Measurements from ENCODE around the gene PARP16. TPM values are rescaled to one million over a fixed set of nuclear protein-coding genes. Genes with fewer than 3 reads are reported as not detected.

Gene PARP16
- total and polyA plus RNA-seq, 7 experiments from 2014 or later: 10.9 to 45.7 (median 19.4) TPM

DNA sequence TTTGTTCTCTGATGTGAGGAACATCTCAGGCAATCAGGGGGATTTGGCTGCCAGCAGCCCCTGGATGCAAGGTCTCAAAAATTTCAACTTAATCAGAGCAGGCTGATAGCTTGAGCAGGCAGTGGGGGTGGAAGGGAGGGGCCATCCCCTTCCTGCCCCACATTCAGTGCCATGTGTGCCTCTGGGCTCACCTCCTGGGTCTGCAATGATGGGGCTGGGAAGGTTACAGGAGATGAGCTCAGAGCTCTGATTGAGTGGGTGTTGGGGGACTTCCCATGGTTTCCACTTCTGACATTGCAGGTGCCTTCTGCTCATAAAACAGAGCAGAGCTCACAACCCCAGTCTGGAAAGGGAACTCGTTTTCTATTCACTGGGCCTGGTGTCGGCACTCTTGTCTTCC lies 37.0 kb downstream of the PARP16 start:
- ATAC-seq: peak; percentile 59
- peak in 5 of 9 donors; percentile 2 to 69 (median 13) for DNase-seq
- peak overlapping the region in 2 of 9 donors; percentile 31 to 51 for H3K27ac Mint-ChIP-seq

GRCh38 chr15:65248511-65249255 lies 38.0 kb downstream of the PARP16 start:
- Histone ChIP-seq H3K36me3 (ENCODE audit: control insufficient read depth in 2 of 3, insufficient read depth in 3 of 3, low read length in 3 of 3) (peaks cover 0 to 20% (median 0%) of the 10 kb centered on the region in 3 experiments), H3K9me3 (ENCODE audit: control insufficient read depth in 2 of 3, low read length in 3 of 3) (no peaks in the 10 kb centered on the region), H3K27me3 (ENCODE audit: control insufficient read depth in 2 of 2, insufficient read depth in 2 of 2, low read length in 2 of 2) (no peaks in the 10 kb centered on the region), H3K4me3 (ENCODE audit: low read length) (no peak overlapping the region), H3K27ac (ENCODE audit: low read depth, low read length) (no peak overlapping the region), H3K4me1 (ENCODE audit: control insufficient read depth in 2 of 2, insufficient read depth in 2 of 2, low read length in 2 of 2) (no peaks in the 10 kb centered on the region)
- no peak for DNase-seq
- H3K4me3 Mint-ChIP-seq: no peak overlapping the region
- H3K9me3 Mint-ChIP-seq: no peaks in the 10 kb centered on the region
- ATAC-seq: no peak
- H3K27me3 Mint-ChIP-seq: no peaks in the 10 kb centered on the region
- POLR2A ChIA-PET: no interaction called here
- peaks cover 2 to 43% (median 16%) of the 10 kb centered on the region in 5 donors for H3K36me3 Mint-ChIP-seq
- intact Hi-C loops (cut with micrococcal nuclease): no loop called here
- peaks cover 0 to 10% (median 5%) of the 10 kb centered on the region in 7 donors for H3K4me1 Mint-ChIP-seq
- peak overlapping the region in 2 of 9 donors; percentile 20 to 31 for H3K27ac Mint-ChIP-seq
- CTCF ChIA-PET: no interaction called here

More for the DNA sequence above, 37.0 kb downstream of the PARP16 start:
- H3K4me3 Mint-ChIP-seq: no peak overlapping the region
- intact Hi-C loops (cut with micrococcal nuclease): no loop called here
- Histone ChIP-seq H3K27me3 (ENCODE audit: control insufficient read depth in 2 of 2, insufficient read depth in 2 of 2, low read length in 2 of 2) (no peaks in the 10 kb centered on the region), H3K9me3 (ENCODE audit: control insufficient read depth in 2 of 3, low read length in 3 of 3) (no peaks in the 10 kb centered on the region), H3K4me3 (ENCODE audit: low read length) (no peak overlapping the region), H3K4me1 (ENCODE audit: control insufficient read depth in 2 of 2, insufficient read depth in 2 of 2, low read length in 2 of 2) (no peaks in the 10 kb centered on the region), H3K36me3 (ENCODE audit: control insufficient read depth in 2 of 3, insufficient read depth in 3 of 3, low read length in 3 of 3) (peaks cover 0 to 28% (median 0%) of the 10 kb centered on the region in 3 experiments), H3K27ac (ENCODE audit: low read depth, low read length) (no peak overlapping the region)
- H3K4me1 Mint-ChIP-seq: peaks cover 0 to 10% (median 5%) of the 10 kb centered on the region in 7 donors
- no peaks in the 10 kb centered on the region for H3K9me3 Mint-ChIP-seq
- CTCF ChIA-PET: interaction anchor here (0.6 kb wide), 2 partner anchors 9 to 340 kb away, joined by 3 to 4 read pairs; no protein-coding TSS in a partner anchor
- POLR2A ChIA-PET: no interaction called here
- peaks cover 2 to 39% (median 11%) of the 10 kb centered on the region in 5 donors for H3K36me3 Mint-ChIP-seq
- H3K27me3 Mint-ChIP-seq: no peaks in the 10 kb centered on the region

- ATAC-seq (no peak), DNase-seq (no peak)
- H3K27me3 Mint-ChIP-seq: no peaks in the 10 kb centered on the region
- H3K27ac Mint-ChIP-seq: no peak overlapping the region
- Histone ChIP-seq H3K27me3 (ENCODE audit: control insufficient read depth in 2 of 2, insufficient read depth in 2 of 2, low read length in 2 of 2) (no peaks in the 10 kb centered on the region), H3K4me3 (ENCODE audit: low read length) (no peak overlapping the region), H3K4me1 (ENCODE audit: control insufficient read depth in 2 of 2, insufficient read depth in 2 of 2, low read length in 2 of 2) (no peaks in the 10 kb centered on the region), H3K36me3 (ENCODE audit: control insufficient read depth in 2 of 3, insufficient read depth in 3 of 3, low read length in 3 of 3) (peaks cover 0 to 20% (median 0%) of the 10 kb centered on the region in 3 experiments), H3K27ac (ENCODE audit: low read depth, low read length) (no peak overlapping the region), H3K9me3 (ENCODE audit: control insufficient read depth in 2 of 3, low read length in 3 of 3) (no peaks in the 10 kb centered on the region)
- POLR2A ChIA-PET: interaction anchor here (0.6 kb wide), 2 partner anchors 27 to 1607 kb away, joined by 3 to 4 read pairs; no protein-coding TSS in a partner anchor
- peaks cover 0 to 10% (median 5%) of the 10 kb centered on the region in 7 donors for H3K4me1 Mint-ChIP-seq
- peaks cover 0 to 39% (median 12%) of the 10 kb centered on the region in 5 donors for H3K36me3 Mint-ChIP-seq
- CTCF ChIA-PET: no interaction called here
- intact Hi-C loops (cut with micrococcal nuclease): no loop called here
- no peak overlapping the region for H3K4me3 Mint-ChIP-seq
- H3K9me3 Mint-ChIP-seq: no peaks in the 10 kb centered on the region
Observed at GRCh38 chr15:65246939-65247338, 39.7 kb downstream of the PARP16 start.

DNA sequence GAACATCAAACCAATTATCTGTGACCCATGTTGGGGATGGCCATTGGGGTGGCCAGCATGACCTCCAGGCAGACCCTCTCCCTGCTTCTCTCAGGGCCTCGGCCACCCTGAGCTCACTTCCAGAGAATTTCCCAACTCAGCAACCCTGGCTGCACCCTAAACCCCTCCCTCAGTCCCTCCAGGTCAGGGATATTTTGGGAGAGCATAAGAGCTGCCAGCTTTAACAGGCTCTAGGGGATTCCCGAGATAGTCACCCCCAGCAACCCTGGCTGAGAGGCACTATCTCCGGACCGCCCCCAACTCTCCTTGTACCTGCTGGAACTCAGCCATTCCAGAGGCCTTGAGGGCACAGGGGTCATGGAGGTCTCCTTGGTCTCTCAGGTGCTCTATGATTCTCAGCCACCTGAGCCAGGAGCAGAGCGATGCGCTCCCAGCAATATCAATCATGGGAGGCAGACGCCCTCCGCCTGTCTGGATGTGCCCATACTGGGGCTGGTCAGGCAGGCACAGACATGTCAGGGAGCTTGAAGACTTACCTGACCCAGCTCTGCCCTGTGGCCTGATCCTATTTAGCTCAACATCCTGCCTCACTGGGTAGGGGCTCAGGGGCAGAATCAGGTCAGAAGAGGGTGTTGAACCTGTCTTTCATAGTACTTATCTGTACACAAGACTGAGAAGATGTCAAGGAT lies 40.5 kb downstream of the PARP16 start:
- POLR2A ChIA-PET: interaction anchor here (0.6 kb wide), 2 partner anchors 73 to 1607 kb away, joined by 3 read pairs; no protein-coding TSS in a partner anchor
- Mint-ChIP-seq H3K36me3 (peaks cover 0 to 39% (median 12%) of the 10 kb centered on the region in 5 donors), H3K27me3 (no peaks in the 10 kb centered on the region), H3K27ac (no peak overlapping the region), H3K4me1 (peaks cover 0 to 9% (median 5%) of the 10 kb centered on the region in 7 donors), H3K4me3 (no peak overlapping the region), H3K9me3 (no peaks in the 10 kb centered on the region)
- H3K27me3 ChIP-seq (ENCODE audit: control insufficient read depth in 2 of 2, insufficient read depth in 2 of 2, low read length in 2 of 2): no peaks in the 10 kb centered on the region
- CTCF ChIA-PET: no interaction called here
- intact Hi-C loops (cut with micrococcal nuclease): no loop called here
- H3K36me3 ChIP-seq (ENCODE audit: control insufficient read depth in 2 of 3, insufficient read depth in 3 of 3, low read length in 3 of 3): peaks cover 0 to 20% (median 0%) of the 10 kb centered on the region in 3 experiments
- ATAC-seq (no peak), DNase-seq (no peak)
- no peak overlapping the region for H3K27ac ChIP-seq (ENCODE audit: low read depth, low read length)
- no peaks in the 10 kb centered on the region for H3K4me1 ChIP-seq (ENCODE audit: control insufficient read depth in 2 of 2, insufficient read depth in 2 of 2, low read length in 2 of 2)
- no peaks in the 10 kb centered on the region for H3K9me3 ChIP-seq (ENCODE audit: control insufficient read depth in 2 of 3, low read length in 3 of 3)
- H3K4me3 ChIP-seq (ENCODE audit: low read length): no peak overlapping the region

DNA sequence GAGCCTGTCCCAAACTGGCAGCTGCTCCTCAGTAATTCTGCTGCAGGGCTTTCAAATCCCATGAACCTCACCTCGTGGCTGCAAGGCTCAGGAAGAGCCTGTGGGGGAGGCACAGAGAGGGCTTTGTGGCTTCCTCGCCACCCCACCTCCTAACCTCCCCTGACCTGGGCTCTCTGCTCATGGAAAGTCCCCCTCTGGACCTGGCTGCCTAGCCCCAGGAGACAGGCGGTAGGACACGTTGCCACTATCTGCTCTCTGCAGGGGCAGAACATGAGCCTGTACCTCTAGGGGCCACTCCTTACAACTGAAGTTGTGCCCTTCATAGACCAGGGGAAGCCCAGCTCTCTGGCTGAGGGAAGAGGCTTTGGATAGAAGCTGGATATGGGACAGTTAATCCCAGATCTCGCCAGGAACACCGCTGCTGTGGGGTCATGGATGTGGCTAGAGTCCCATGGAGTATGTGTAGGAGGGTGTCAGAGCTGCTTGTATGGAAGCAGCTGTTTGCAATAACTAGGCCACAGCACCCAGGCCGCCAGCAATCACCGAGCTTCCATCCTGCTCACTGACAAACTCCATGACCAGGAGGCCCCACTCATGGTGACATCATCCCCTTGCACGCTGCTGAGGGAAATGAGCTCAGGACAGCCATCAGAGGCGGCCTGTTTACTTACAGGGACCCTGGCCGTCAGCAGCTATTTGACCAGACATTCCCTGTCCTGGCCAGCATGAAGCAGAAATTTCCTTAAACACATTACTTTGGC lies 41.4 kb downstream of the PARP16 start:
- ChIA-PET CTCF (no interaction called here), POLR2A (no interaction called here)
- Mint-ChIP-seq H3K4me1 (peaks cover 0 to 4% (median 1%) of the 10 kb centered on the region in 7 donors), H3K9me3 (no peaks in the 10 kb centered on the region), H3K27ac (no peak overlapping the region), H3K4me3 (no peak overlapping the region), H3K27me3 (no peaks in the 10 kb centered on the region), H3K36me3 (peaks cover 0 to 34% (median 12%) of the 10 kb centered on the region in 5 donors)
- no peak overlapping the region for H3K4me3 ChIP-seq (ENCODE audit: low read length)
- no peaks in the 10 kb centered on the region for H3K27me3 ChIP-seq (ENCODE audit: control insufficient read depth in 2 of 2, insufficient read depth in 2 of 2, low read length in 2 of 2)
- H3K36me3 ChIP-seq (ENCODE audit: control insufficient read depth in 2 of 3, insufficient read depth in 3 of 3, low read length in 3 of 3): peaks cover 0 to 20% (median 0%) of the 10 kb centered on the region in 3 experiments
- H3K4me1 ChIP-seq (ENCODE audit: control insufficient read depth in 2 of 2, insufficient read depth in 2 of 2, low read length in 2 of 2): no peaks in the 10 kb centered on the region
- intact Hi-C loops (cut with micrococcal nuclease): no loop called here
- H3K27ac ChIP-seq (ENCODE audit: low read depth, low read length): no peak overlapping the region
- no peaks in the 10 kb centered on the region for H3K9me3 ChIP-seq (ENCODE audit: control insufficient read depth in 2 of 3, low read length in 3 of 3)
- DNase-seq (no peak), ATAC-seq (no peak)

DNA sequence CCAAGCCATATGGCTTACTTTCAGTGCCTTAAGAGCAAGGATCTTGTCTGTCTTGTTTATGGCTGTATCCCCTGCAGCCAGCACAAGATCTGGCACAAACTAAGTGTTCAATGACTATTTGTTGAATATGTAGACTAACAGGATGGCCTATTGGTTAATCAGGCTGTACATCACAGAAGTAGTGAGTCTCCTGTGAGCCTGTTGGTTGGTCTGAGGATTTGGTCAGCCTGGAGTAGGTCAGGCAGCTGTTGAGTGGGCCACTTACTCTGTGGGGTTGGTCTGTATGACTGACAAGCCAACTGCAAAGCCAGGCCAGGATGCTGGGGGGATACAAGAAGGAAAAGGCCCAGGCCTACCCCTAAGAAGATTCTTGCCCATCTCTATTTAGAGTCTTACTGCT lies 42.0 kb downstream of the PARP16 start:
- intact Hi-C loops (cut with micrococcal nuclease): no loop called here
- POLR2A ChIA-PET: no interaction called here
- Histone ChIP-seq H3K27ac (ENCODE audit: low read depth, low read length) (no peak overlapping the region), H3K27me3 (ENCODE audit: control insufficient read depth in 2 of 2, insufficient read depth in 2 of 2, low read length in 2 of 2) (no peaks in the 10 kb centered on the region), H3K4me1 (ENCODE audit: control insufficient read depth in 2 of 2, insufficient read depth in 2 of 2, low read length in 2 of 2) (no peaks in the 10 kb centered on the region), H3K4me3 (ENCODE audit: low read length) (no peak overlapping the region), H3K9me3 (ENCODE audit: control insufficient read depth in 2 of 3, low read length in 3 of 3) (no peaks in the 10 kb centered on the region), H3K36me3 (ENCODE audit: control insufficient read depth in 2 of 3, insufficient read depth in 3 of 3, low read length in 3 of 3) (peaks cover 0 to 20% (median 0%) of the 10 kb centered on the region in 3 experiments)
- H3K4me1 Mint-ChIP-seq: peaks cover 0 to 2% (median 0%) of the 10 kb centered on the region in 7 donors
- no peaks in the 10 kb centered on the region for H3K27me3 Mint-ChIP-seq
- ATAC-seq (no peak), DNase-seq (no peak)
- no peak overlapping the region for H3K4me3 Mint-ChIP-seq
- peaks cover 0 to 34% (median 12%) of the 10 kb centered on the region in 5 donors for H3K36me3 Mint-ChIP-seq
- CTCF ChIA-PET: no interaction called here
- H3K9me3 Mint-ChIP-seq: no peaks in the 10 kb centered on the region
- peak overlapping the region in 2 of 9 donors; percentile 36 to 56 for H3K27ac Mint-ChIP-seq

All from naive thymus-derived CD4-positive, alpha-beta T cell (primary cell).